Omental fat pad (tissue), 4 donors: ENCODE measurements around the gene KHDC4. TPM values are rescaled to one million over a fixed set of nuclear protein-coding genes. Genes with fewer than 3 reads are reported as not detected.
A peak's percentile ranks its signal among the peaks of the same experiment; 100 is the strongest.

Source experiments
- ATAC-seq: fragments of 150-250 bp; one replicate; pipeline ENCODE4 v1.9.1; 2016; ENCODE audit warnings: mild to moderate bottlenecking, moderate library complexity; ENCODE audit not compliant: low FRiP score
- DNase-seq: peaks from one replicate; pipeline ENCODE4 v3.0.0-alpha.2; 2019; ENCODE audit warnings: low spot score
- CTCF ChIP-seq, 3 donors: fragments of 450-650 bp; IDR thresholded peaks; one replicate each; pipeline ENCODE4 v1.5.1; 2016 to 2017; ENCODE audit warnings: antibody characterized with exemption in 3 of 3, mild to moderate bottlenecking in 3 of 3, moderate library complexity in 2 of 3
- small RNA-seq: library from RNA; depleted of rRNA; stranded (forward); fragments of <200 nt; gene quantifications from one replicate; pipeline ENCODE3, GENCODE V24; 2016
- total RNA-seq, 4 donors: library from RNA; depleted of rRNA; stranded (reverse); fragments of >200 nt; gene quantifications; one replicate each; pipeline ENCODE4 v1.1.0, GENCODE V29; 2016

KHDC4 gene
- total RNA-seq, 4 donors from 2014 or later, result 28.8 to 54.2 (median 42.7) TPM

- TF ChIP-seq CTCF (IDR thresholded peaks at IDR 0.05), result no peak
- DNase-seq (no peak), ATAC-seq (no peak)
Measured at GRCh38 chr1:155867766-155868165, 66.4 kb downstream of the KHDC4 start.

- no peak for ATAC-seq
- DNase-seq, result no peak
- TF ChIP-seq CTCF (IDR thresholded peaks at IDR 0.05), result no peak
Measured at GRCh38 chr1:155864393-155864792, 69.8 kb downstream of the KHDC4 start.

Small RNAs within 50 kb of the gene (small RNA-seq; reads per million reads assigned to genes)
- gene MIR6738 (not detected), gene RF00015 (not detected), gene SCARNA4 (not detected), gene SNORA80E (69.5 reads per million, percentile 96 among the genes with 10 or more reads in this experiment)

Other genes starting within 250 kb of the KHDC4 start
- 100 to 1,000 TPM in 3 of 4 donors, 10 to 100 TPM in 1; 91.3 to 135 (median 119) TPM for gene YY1AP1, start 245.6 kb downstream of the KHDC4 start, total RNA-seq
- 100 to 1,000 TPM; 118 to 170 (median 132) TPM for gene DAP3, start 245.3 kb downstream of the KHDC4 start, total RNA-seq
- 10 to 100 TPM; 21.5 to 52.0 (median 37.9) TPM for gene GON4L, start 77.2 kb downstream of the KHDC4 start, total RNA-seq
- gene SYT11, start 74.8 kb downstream of the KHDC4 start, total RNA-seq, result 10 to 100 TPM in 1 of 4 donors, 1 to 10 TPM in 3; 4.2 to 11.2 (median 6.2) TPM
- 10 to 100 TPM; 27.1 to 38.5 (median 32.9) TPM for gene RIT1, start 23.1 kb downstream of the KHDC4 start, total RNA-seq
- not detected for gene RXFP4, start 7.2 kb upstream of the KHDC4 start, total RNA-seq
- 100 to 1,000 TPM in 2 of 4 donors, 10 to 100 TPM in 2; 89.5 to 151 (median 98.6) TPM for gene ARHGEF2, start 44.1 kb upstream of the KHDC4 start, total RNA-seq
- 100 to 1,000 TPM; 197 to 397 (median 308) TPM for gene SSR2, start 86.5 kb upstream of the KHDC4 start, total RNA-seq
- 10 to 100 TPM; 16.2 to 24.5 (median 18.6) TPM for gene UBQLN4, start 119.4 kb upstream of the KHDC4 start, total RNA-seq
- gene LAMTOR2, start 120.4 kb upstream of the KHDC4 start, total RNA-seq, result 10 to 100 TPM; 45.8 to 74.3 (median 65.0) TPM
- gene RAB25, start 126.7 kb upstream of the KHDC4 start, total RNA-seq, result under 1 TPM in 1 of 4 donors, not detected in 3; 0.84 TPM
- gene MEX3A, start 148.1 kb upstream of the KHDC4 start, total RNA-seq, result under 1 TPM; 0.56 to 0.96 (median 0.66) TPM
- gene LMNA, start 180.3 kb upstream of the KHDC4 start, total RNA-seq, result 1,000 to 10,000 TPM in 1 of 4 donors, 100 to 1,000 TPM in 3; 288 to 1,820 (median 589) TPM
- gene SEMA4A, start 219.2 kb upstream of the KHDC4 start, total RNA-seq, result 10 to 100 TPM in 3 of 4 donors, 1 to 10 TPM in 1; 4.1 to 99.1 (median 24.6) TPM